Measurements from ENCODE around the gene MSRB1. TPM values are rescaled to one million over a fixed set of nuclear protein-coding genes. Genes with fewer than 3 reads are reported as not detected.

The MSRB1 gene
- total and polyA plus RNA-seq, 8 donors: 9.8 to 66.7 (median 14.9) TPM

DNA sequence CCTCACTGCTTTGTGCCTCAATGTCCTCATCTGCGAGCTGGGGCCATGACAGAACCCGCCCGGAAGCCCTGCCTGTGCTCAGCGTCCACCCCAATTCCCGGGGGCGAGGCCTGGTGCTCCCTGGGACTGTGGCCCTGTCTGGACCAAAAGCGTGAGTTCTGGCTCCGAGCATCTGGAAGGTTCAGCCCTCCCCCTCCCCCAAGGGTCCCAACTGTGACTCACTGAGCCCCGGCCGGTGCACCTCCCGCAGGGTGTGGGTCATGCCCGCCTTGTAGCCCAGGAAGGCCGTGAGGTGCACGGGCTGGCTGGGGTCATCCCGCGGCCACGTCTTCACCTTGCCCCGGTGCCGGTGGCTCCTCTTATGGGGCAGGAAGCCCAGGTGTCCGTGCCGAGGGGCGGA, 10.7 kb upstream of the MSRB1 start:
- peaks cover under 1 to 2% of the 10 kb centered on the region in 2 donors for H3K4me1 ChIP-seq
- no peak for DNase-seq
- no peaks in the 10 kb centered on the region for H3K27me3 ChIP-seq
- H3K9me3 ChIP-seq: no peaks in the 10 kb centered on the region
- TF ChIP-seq, protein P1, sequence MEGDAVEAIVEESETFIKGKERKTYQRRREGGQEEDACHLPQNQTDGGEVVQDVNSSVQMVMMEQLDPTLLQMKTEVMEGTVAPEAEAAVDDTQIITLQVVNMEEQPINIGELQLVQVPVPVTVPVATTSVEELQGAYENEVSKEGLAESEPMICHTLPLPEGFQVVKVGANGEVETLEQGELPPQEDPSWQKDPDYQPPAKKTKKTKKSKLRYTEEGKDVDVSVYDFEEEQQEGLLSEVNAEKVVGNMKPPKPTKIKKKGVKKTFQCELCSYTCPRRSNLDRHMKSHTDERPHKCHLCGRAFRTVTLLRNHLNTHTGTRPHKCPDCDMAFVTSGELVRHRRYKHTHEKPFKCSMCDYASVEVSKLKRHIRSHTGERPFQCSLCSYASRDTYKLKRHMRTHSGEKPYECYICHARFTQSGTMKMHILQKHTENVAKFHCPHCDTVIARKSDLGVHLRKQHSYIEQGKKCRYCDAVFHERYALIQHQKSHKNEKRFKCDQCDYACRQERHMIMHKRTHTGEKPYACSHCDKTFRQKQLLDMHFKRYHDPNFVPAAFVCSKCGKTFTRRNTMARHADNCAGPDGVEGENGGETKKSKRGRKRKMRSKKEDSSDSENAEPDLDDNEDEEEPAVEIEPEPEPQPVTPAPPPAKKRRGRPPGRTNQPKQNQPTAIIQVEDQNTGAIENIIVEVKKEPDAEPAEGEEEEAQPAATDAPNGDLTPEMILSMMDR (IDR thresholded peaks at IDR 0.05): no peak
- no peak overlapping the region for H3K4me3 ChIP-seq
- ATAC-seq: no peak
- no peaks in the 10 kb centered on the region for H3K36me3 ChIP-seq
- H3K27ac ChIP-seq: no peak overlapping the region
- intact Hi-C loops (cut with DNase I): no loop called here

DNA sequence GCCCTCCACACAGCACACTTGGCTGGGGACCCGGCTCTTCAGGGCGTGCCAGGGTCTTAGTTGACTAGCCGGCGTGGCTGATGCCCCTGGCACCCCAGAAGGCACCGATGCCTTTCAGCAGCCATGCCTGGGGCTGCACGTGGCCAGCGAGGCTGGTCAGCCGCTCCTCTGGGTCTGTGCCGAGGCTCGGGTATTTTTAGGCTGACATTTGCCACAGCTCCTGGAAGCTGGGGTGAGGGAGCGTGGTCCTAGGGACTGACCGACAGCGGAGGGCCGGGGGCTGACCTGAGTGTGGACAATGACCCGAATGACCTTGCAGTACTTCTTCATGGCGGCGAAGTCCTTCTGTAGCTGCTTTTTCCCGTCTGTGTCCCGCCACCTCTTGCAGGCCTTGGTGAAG, 7.6 kb upstream of the MSRB1 start:
- Histone ChIP-seq H3K27me3 (no peaks in the 10 kb centered on the region), H3K36me3 (no peaks in the 10 kb centered on the region), H3K9me3 (no peaks in the 10 kb centered on the region), H3K4me1 (no peaks in the 10 kb centered on the region), H3K4me3 (no peak overlapping the region), H3K27ac (no peak overlapping the region)
- intact Hi-C loops (cut with DNase I): no loop called here
- no peak for ATAC-seq
- no peak for DNase-seq
- TF ChIP-seq, protein P1 (IDR thresholded peaks at IDR 0.05): no peak

DNA sequence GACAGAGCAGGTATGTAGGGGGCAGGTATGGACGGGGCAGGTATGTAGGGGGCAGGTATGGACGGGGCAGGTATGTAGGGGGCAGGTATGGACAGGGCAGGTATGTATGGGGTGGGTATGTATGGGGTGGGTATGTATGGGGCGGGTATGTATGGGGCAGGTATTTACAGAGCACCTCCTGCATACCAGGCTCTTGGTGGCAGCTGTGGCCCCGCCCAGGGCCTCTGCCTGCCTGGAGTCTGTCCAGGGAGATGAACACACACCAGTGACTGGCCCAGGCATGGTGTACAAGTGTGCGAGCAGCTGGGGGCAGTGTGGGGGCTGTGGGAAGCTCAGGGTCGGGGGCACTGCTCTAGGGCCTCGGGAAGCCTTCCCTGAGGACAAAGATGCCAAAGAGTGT, 7.0 kb upstream of the MSRB1 start:
- Histone ChIP-seq H3K4me3 (no peak overlapping the region), H3K36me3 (no peaks in the 10 kb centered on the region), H3K27ac (no peak overlapping the region), H3K9me3 (no peaks in the 10 kb centered on the region), H3K27me3 (no peaks in the 10 kb centered on the region), H3K4me1 (no peaks in the 10 kb centered on the region)
- intact Hi-C loops (cut with DNase I): no loop called here
- ATAC-seq (no peak), DNase-seq (no peak)
- TF ChIP-seq, protein P1 (IDR thresholded peaks at IDR 0.05): no peak

DNA sequence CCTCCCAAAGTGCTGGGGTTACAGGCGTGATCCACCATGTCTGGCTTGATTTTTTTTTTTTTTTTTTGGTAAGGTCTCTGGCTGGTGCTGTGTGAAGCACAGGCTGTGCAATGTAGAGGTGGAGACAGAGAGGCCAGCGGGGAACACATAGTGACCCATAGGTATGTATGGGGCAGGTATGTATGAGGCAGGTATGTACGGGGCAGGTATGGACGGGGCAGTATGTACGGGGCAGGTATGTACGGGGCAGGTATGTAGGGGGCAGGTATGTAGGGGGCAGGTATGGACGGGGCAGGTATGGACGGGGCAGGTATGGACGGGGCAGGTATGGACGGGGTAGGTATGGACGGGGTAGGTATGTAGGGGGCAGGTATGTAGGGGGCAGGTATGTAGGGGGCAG, 6.5 kb upstream of the MSRB1 start:
- TF ChIP-seq, protein P1 (IDR thresholded peaks at IDR 0.05): no peak
- DNase-seq (no peak), ATAC-seq (no peak)
- intact Hi-C loops (cut with DNase I): no loop called here
- Histone ChIP-seq H3K27ac (no peak overlapping the region), H3K9me3 (no peaks in the 10 kb centered on the region), H3K27me3 (no peaks in the 10 kb centered on the region), H3K4me3 (no peak overlapping the region), H3K4me1 (no peaks in the 10 kb centered on the region), H3K36me3 (no peaks in the 10 kb centered on the region)

DNA sequence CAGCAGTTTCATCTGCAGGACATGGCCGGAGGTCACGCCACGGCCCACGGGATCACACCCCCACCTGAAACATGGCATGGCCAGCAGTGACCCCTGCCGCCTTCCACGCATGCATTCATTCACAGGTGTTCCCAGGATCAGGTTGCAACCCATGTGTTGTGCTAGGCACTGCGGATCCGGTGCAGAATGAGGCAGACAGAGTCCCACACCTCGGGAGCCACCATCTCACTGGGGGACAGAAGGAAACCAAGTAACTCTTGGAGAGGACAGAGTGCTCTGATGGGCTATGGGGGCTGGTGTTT, 4.3 kb upstream of the MSRB1 start:
- no peaks in the 10 kb centered on the region for H3K9me3 ChIP-seq
- intact Hi-C loops (cut with DNase I): no loop called here
- H3K4me1 ChIP-seq: peaks cover 2 to 10% of the 10 kb centered on the region in 2 donors
- DNase-seq (no peak), ATAC-seq (no peak)
- H3K4me3 ChIP-seq: no peak overlapping the region
- no peak overlapping the region for H3K27ac ChIP-seq
- TF ChIP-seq, protein P1 (IDR thresholded peaks at IDR 0.05): no peak
- no peaks in the 10 kb centered on the region for H3K36me3 ChIP-seq
- no peaks in the 10 kb centered on the region for H3K27me3 ChIP-seq
